Measurements from ENCODE around the gene ITGB8.
A peak's percentile ranks its signal among the peaks of the same experiment; 100 is the strongest.

The ITGB8 gene

GRCh38 chr7:20310301-20310700, 20.4 kb upstream of the ITGB8 start:
- TF ChIP-seq CTCF (conservative IDR thresholded peaks at IDR 0.05) (no peak), ZFX (IDR thresholded peaks at IDR 0.05) (no peak)
- no peak overlapping the region for H3K27ac ChIP-seq

GRCh38 chr7:20310963-20311742, 19.5 kb upstream of the ITGB8 start:
- TF ChIP-seq CTCF (conservative IDR thresholded peaks at IDR 0.05) (peak; percentile 65), ZFX (IDR thresholded peaks at IDR 0.05) (no peak)
- H3K27ac ChIP-seq: no peak overlapping the region

GRCh38 chr7:20311743-20312042, 19.0 kb upstream of the ITGB8 start:
- no peak for TF ChIP-seq ZFX (IDR thresholded peaks at IDR 0.05)
- peak; percentile 44 for TF ChIP-seq CTCF (conservative IDR thresholded peaks at IDR 0.05)
- no peak overlapping the region for H3K27ac ChIP-seq

GRCh38 chr7:20312562-20312961, 18.1 kb upstream of the ITGB8 start:
- H3K27ac ChIP-seq: no peak overlapping the region
- TF ChIP-seq ZFX (IDR thresholded peaks at IDR 0.05) (no peak), CTCF (conservative IDR thresholded peaks at IDR 0.05) (no peak)

GRCh38 chr7:20313626-20314025, 17.1 kb upstream of the ITGB8 start:
- no peak overlapping the region for H3K27ac ChIP-seq
- no peak for TF ChIP-seq ZFX (IDR thresholded peaks at IDR 0.05)
- no peak for TF ChIP-seq CTCF (conservative IDR thresholded peaks at IDR 0.05)

- H3K27ac ChIP-seq: no peak overlapping the region
- no peak for TF ChIP-seq ZFX (IDR thresholded peaks at IDR 0.05)
- TF ChIP-seq CTCF (conservative IDR thresholded peaks at IDR 0.05): no peak
These were observed 16.5 kb upstream of the ITGB8 start for GRCh38 chr7:20314198-20314597.

- no peak for TF ChIP-seq CTCF (conservative IDR thresholded peaks at IDR 0.05)
- TF ChIP-seq ZFX (IDR thresholded peaks at IDR 0.05): no peak
- H3K27ac ChIP-seq: no peak overlapping the region
These were observed 14.0 kb upstream of the ITGB8 start for GRCh38 chr7:20316706-20317105.

Data from C4-2B (cell line).